Liver (tissue), 3 donors: ENCODE data around the gene ANO8.
A peak's percentile ranks its signal among the peaks of the same experiment; 100 is the strongest.

Experiments
- CTCF ChIP-seq: fragments of 150-350 bp; IDR thresholded peaks from 2 replicates; pipeline ENCODE4 v1.5.1; 2017; ENCODE audit warnings: improper control_type of control experiment, low read depth, low read length; ENCODE audit not compliant: missing input control
- SP1 ChIP-seq: IDR thresholded peaks from 2 replicates; pipeline ENCODE4 v1.6.1; 2018; ENCODE audit warnings: antibody characterized with exemption, mild to moderate bottlenecking
- TAF1 ChIP-seq: conservative IDR thresholded peaks from 2 replicates; pipeline ENCODE4 v1.6.1; 2016; ENCODE audit warnings: antibody characterized with exemption, mild to moderate bottlenecking
- donor health status: healthy.
- donor health status: healthy.

GRCh38 chr19:17332677-17333581 lies 1.7 kb downstream of the ANO8 start:
- TF ChIP-seq CTCF: no peak
- TF ChIP-seq SP1: peak; percentile 30
- no peak for TF ChIP-seq TAF1
